Activated naive CD8-positive, alpha-beta T cell treated with anti-CD3 and anti-CD28 coated beads, Interleukin-2, amount 50 U/mL, for 24 hours (primary cell): ENCODE measurements around the gene ZWILCH.

ENCODE experiments used
- ATAC-seq: fragments of 150-1000 bp; cut with Tn5 transposase; one replicate; pipeline ENCODE4 v1.10.0; 2021
- DNase-seq: peaks from one replicate; pipeline ENCODE4 v3.0.0; 2021
- H3K27ac Mint-ChIP-seq: one replicate; pipeline ENCODE4 v1.8.0; 2021; ENCODE audit warnings: mild to moderate bottlenecking, mixed read lengths
- H3K27me3 Mint-ChIP-seq: one replicate; pipeline ENCODE4 v1.8.0; 2021; ENCODE audit warnings: mixed read lengths
- H3K36me3 Mint-ChIP-seq: one replicate; pipeline ENCODE4 v1.8.0; 2021; ENCODE audit warnings: low read depth, mixed read lengths
- H3K4me1 Mint-ChIP-seq: one replicate; pipeline ENCODE4 v1.8.0; 2021; ENCODE audit warnings: mixed read lengths
- H3K4me3 Mint-ChIP-seq: one replicate; pipeline ENCODE4 v1.8.0; 2021; ENCODE audit warnings: mild to moderate bottlenecking, moderate library complexity, mixed read lengths
- H3K9me3 Mint-ChIP-seq: one replicate; pipeline ENCODE4 v1.8.0; 2021; ENCODE audit warnings: mixed read lengths

The ZWILCH gene

GRCh38 chr15:66591322-66591862 lies 86.3 kb downstream of the ZWILCH start:
- Mint-ChIP-seq H3K36me3 (no peaks in the 10 kb centered on the region), H3K27ac (no peak overlapping the region), H3K4me1 (no peaks in the 10 kb centered on the region), H3K4me3 (no peak overlapping the region), H3K9me3 (no peaks in the 10 kb centered on the region), H3K27me3 (peaks cover 3% of the 10 kb centered on the region)
- ATAC-seq (no peak), DNase-seq (no peak)

GRCh38 chr15:66592505-66593218 lies 87.5 kb downstream of the ZWILCH start:
- H3K4me3 Mint-ChIP-seq, result no peak overlapping the region
- no peaks in the 10 kb centered on the region for H3K4me1 Mint-ChIP-seq
- H3K36me3 Mint-ChIP-seq, result no peaks in the 10 kb centered on the region
- no peak overlapping the region for H3K27ac Mint-ChIP-seq
- peaks cover 3% of the 10 kb centered on the region for H3K27me3 Mint-ChIP-seq
- no peak for ATAC-seq
- H3K9me3 Mint-ChIP-seq, result no peaks in the 10 kb centered on the region
- no peak for DNase-seq

- no peak overlapping the region for H3K27ac Mint-ChIP-seq
- peaks cover 3% of the 10 kb centered on the region for H3K27me3 Mint-ChIP-seq
- no peaks in the 10 kb centered on the region for H3K36me3 Mint-ChIP-seq
- DNase-seq (no peak), ATAC-seq (no peak)
- H3K4me3 Mint-ChIP-seq, result no peak overlapping the region
- H3K9me3 Mint-ChIP-seq, result no peaks in the 10 kb centered on the region
- H3K4me1 Mint-ChIP-seq, result peaks cover 4% of the 10 kb centered on the region
Measured at GRCh38 chr15:66593219-66593780, 88.2 kb downstream of the ZWILCH start.

GRCh38 chr15:66594344-66594743 lies 89.2 kb downstream of the ZWILCH start:
- peaks cover 7% of the 10 kb centered on the region for H3K4me1 Mint-ChIP-seq
- ATAC-seq (no peak), DNase-seq (no peak)
- no peak overlapping the region for H3K27ac Mint-ChIP-seq
- H3K9me3 Mint-ChIP-seq, result no peaks in the 10 kb centered on the region
- H3K36me3 Mint-ChIP-seq, result no peaks in the 10 kb centered on the region
- H3K4me3 Mint-ChIP-seq, result no peak overlapping the region
- H3K27me3 Mint-ChIP-seq, result peaks cover 3% of the 10 kb centered on the region

GRCh38 chr15:66594836-66595235 lies 89.7 kb downstream of the ZWILCH start:
- no peak overlapping the region for H3K4me3 Mint-ChIP-seq
- H3K9me3 Mint-ChIP-seq, result no peaks in the 10 kb centered on the region
- H3K27me3 Mint-ChIP-seq, result peaks cover 3% of the 10 kb centered on the region
- H3K36me3 Mint-ChIP-seq, result no peaks in the 10 kb centered on the region
- DNase-seq (no peak), ATAC-seq (no peak)
- no peak overlapping the region for H3K27ac Mint-ChIP-seq
- peaks cover 7% of the 10 kb centered on the region for H3K4me1 Mint-ChIP-seq

GRCh38 chr15:66595332-66595731 lies 90.2 kb downstream of the ZWILCH start:
- Mint-ChIP-seq H3K9me3 (no peaks in the 10 kb centered on the region), H3K4me1 (peaks cover 7% of the 10 kb centered on the region), H3K27me3 (peaks cover 3% of the 10 kb centered on the region), H3K36me3 (no peaks in the 10 kb centered on the region), H3K27ac (no peak overlapping the region), H3K4me3 (no peak overlapping the region)
- DNase-seq (no peak), ATAC-seq (no peak)

- DNase-seq, result no peak
- Mint-ChIP-seq H3K27ac (no peak overlapping the region), H3K27me3 (peaks cover 3% of the 10 kb centered on the region), H3K9me3 (no peaks in the 10 kb centered on the region), H3K4me3 (no peak overlapping the region), H3K4me1 (peaks cover 7% of the 10 kb centered on the region), H3K36me3 (no peaks in the 10 kb centered on the region)
- no peak for ATAC-seq
Measured at GRCh38 chr15:66595931-66596545, 90.9 kb downstream of the ZWILCH start.

GRCh38 chr15:66598095-66598815 lies 93.1 kb downstream of the ZWILCH start:
- DNase-seq (no peak), ATAC-seq (no peak)
- H3K4me3 Mint-ChIP-seq, result no peak overlapping the region
- H3K9me3 Mint-ChIP-seq, result no peaks in the 10 kb centered on the region
- peaks cover under 1% of the 10 kb centered on the region for H3K27me3 Mint-ChIP-seq
- H3K4me1 Mint-ChIP-seq, result peaks cover 7% of the 10 kb centered on the region
- no peaks in the 10 kb centered on the region for H3K36me3 Mint-ChIP-seq
- peak overlapping the region; percentile 11 for H3K27ac Mint-ChIP-seq
